Measurements from ENCODE around the gene MEX3A. TPM values are rescaled to one million over a fixed set of nuclear protein-coding genes. Genes with fewer than 3 reads are reported as not detected.
"Not testable (repeated sequence)": the region's sequence is repeated elsewhere in the genome, so short reads cannot be mapped to it uniquely, and the experiment has no call there.

MEX3A gene
- total RNA-seq, 6 experiments from 2014 or later, result 1.4 to 3.1 (median 2.2) TPM

DNA sequence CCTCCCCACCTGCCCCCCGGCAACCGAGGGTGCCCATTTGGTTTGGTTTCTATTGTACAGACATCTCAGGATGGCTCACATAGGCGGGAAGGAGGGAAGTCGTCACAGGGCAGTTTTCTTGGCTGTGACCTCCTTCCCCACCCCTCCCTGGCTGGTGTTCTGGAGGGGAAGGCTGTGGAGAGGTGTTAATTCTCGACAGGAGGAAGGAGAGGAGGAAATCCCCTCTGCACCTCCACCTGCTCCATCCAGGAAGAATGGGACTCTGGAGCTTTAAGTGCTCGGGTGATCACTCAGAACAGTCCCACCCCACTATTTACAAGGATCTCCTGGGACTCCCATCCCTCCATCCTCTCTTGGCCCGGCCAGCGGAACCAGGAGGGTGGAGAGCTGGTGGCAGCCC is 7.6 kb downstream of the MEX3A start:
- Mint-ChIP-seq H3K4me3 (no peak overlapping the region), H3K9me3 (no peaks in the 10 kb centered on the region), H3K4me1 (ENCODE audit: low read depth) (peaks cover 7% of the 10 kb centered on the region; the same call in 1 of the 2 replicates), H3K27ac (no peak overlapping the region), H3K27me3 (ENCODE audit: insufficient read depth) (peaks cover 3% of the 10 kb centered on the region), H3K36me3 (ENCODE audit: low read depth) (no peaks in the 10 kb centered on the region)
- TF ChIP-seq, protein P1, sequence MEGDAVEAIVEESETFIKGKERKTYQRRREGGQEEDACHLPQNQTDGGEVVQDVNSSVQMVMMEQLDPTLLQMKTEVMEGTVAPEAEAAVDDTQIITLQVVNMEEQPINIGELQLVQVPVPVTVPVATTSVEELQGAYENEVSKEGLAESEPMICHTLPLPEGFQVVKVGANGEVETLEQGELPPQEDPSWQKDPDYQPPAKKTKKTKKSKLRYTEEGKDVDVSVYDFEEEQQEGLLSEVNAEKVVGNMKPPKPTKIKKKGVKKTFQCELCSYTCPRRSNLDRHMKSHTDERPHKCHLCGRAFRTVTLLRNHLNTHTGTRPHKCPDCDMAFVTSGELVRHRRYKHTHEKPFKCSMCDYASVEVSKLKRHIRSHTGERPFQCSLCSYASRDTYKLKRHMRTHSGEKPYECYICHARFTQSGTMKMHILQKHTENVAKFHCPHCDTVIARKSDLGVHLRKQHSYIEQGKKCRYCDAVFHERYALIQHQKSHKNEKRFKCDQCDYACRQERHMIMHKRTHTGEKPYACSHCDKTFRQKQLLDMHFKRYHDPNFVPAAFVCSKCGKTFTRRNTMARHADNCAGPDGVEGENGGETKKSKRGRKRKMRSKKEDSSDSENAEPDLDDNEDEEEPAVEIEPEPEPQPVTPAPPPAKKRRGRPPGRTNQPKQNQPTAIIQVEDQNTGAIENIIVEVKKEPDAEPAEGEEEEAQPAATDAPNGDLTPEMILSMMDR (IDR thresholded peaks at IDR 0.05), result no peak
- no peak for DNase-seq

DNA sequence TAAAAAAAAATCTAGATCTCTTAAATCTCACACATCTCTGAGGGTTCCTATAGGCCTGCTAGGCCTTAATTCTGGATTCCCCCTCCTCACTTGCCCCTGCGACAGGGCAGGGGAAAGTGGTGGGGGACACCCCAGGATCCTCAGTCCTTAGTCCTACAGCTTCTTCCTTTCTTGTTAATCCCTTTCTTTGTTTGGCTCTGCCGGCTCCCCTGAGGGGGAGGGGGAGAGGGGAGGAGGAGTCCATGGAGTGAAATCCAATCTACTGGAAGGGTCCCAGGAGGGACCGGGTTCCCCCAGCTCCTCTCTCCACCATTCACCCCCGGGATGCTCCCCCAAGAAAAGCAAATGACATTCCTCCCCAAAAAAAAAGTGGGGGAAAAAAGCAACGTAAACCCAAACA is 8.5 kb downstream of the MEX3A start:
- TF ChIP-seq, protein P1 (IDR thresholded peaks at IDR 0.05), result no peak
- Mint-ChIP-seq H3K27ac (no peak overlapping the region), H3K4me1 (ENCODE audit: low read depth) (peaks cover 7% of the 10 kb centered on the region; the same call in 1 of the 2 replicates), H3K4me3 (no peak overlapping the region), H3K27me3 (ENCODE audit: insufficient read depth) (peaks cover 3% of the 10 kb centered on the region), H3K9me3 (no peaks in the 10 kb centered on the region), H3K36me3 (ENCODE audit: low read depth) (no peaks in the 10 kb centered on the region)
- DNase-seq, result no peak

- Mint-ChIP-seq H3K36me3 (ENCODE audit: low read depth) (no peaks in the 10 kb centered on the region), H3K27me3 (ENCODE audit: insufficient read depth) (peaks cover 3% of the 10 kb centered on the region), H3K27ac (no peak overlapping the region), H3K4me3 (no peak overlapping the region), H3K9me3 (no peaks in the 10 kb centered on the region), H3K4me1 (ENCODE audit: low read depth) (peaks cover 7% of the 10 kb centered on the region; the same call in 1 of the 2 replicates)
- TF ChIP-seq, protein P1 (IDR thresholded peaks at IDR 0.05), result no peak
- DNase-seq, result no peak
These were observed 9.1 kb downstream of the MEX3A start for GRCh38 chr1:156073110-156073687.

DNA sequence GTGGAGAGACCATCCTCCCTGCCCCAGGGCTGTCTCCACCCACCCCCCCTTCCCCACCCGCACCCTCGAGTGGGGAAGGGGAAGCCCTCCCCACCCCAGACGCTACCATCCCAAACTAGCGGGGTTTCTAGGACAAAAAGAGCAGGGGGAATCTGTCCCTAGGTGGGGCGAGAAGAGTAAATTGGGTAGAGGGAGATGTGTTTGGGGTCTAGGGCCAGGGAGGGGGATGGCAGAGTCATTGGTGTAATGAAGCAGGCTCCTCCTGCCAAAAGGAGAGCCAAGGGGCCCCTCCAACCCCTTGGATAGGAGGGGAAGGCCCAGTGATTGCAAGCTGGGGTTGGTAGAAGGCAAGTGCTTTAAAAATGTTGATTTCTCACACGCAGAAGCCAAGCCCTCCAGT is 10.0 kb downstream of the MEX3A start:
- Mint-ChIP-seq H3K36me3 (ENCODE audit: low read depth) (no peaks in the 10 kb centered on the region), H3K4me3 (no peak overlapping the region), H3K4me1 (ENCODE audit: low read depth) (peaks cover 11% of the 10 kb centered on the region), H3K27ac (no peak overlapping the region), H3K27me3 (ENCODE audit: insufficient read depth) (peaks cover 3% of the 10 kb centered on the region), H3K9me3 (no peaks in the 10 kb centered on the region)
- TF ChIP-seq, protein P1 (IDR thresholded peaks at IDR 0.05), result no peak
- no peak for DNase-seq

DNA sequence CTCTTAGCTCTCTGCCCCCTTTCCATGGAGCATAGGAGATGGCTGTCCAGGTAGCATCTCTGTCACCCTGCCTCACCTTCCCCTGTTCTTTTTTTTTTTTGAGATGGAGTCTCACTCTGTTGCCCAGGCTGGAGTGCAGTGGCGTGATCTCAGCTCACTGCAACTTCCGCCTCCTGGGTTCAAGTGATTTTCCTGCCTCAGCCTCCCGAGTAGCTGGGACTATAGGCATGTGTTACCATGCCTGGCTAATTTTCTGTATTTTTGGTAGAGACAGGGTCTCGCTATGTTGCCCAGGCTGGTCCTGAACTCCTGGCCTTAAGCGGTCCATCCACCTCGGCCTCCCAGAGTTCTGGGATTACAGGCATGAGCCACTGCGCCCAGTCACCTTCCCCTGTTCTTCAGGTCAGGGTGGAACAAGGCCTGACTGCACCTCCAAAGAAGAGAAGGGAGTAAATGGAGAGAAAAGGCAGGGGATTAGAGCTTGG is 10.9 kb downstream of the MEX3A start:
- not testable (repeated sequence) for H3K36me3 Mint-ChIP-seq (ENCODE audit: low read depth); H3K4me3 Mint-ChIP-seq; DNase-seq; H3K27me3 Mint-ChIP-seq (ENCODE audit: insufficient read depth); H3K9me3 Mint-ChIP-seq; H3K27ac Mint-ChIP-seq
- peaks cover 13% of the 10 kb centered on the region for H3K4me1 Mint-ChIP-seq (ENCODE audit: low read depth)

GRCh38 chr1:156070548-156070947 is 11.7 kb downstream of the MEX3A start:
- no peak for DNase-seq
- Mint-ChIP-seq H3K27ac (no peak overlapping the region), H3K4me3 (no peak overlapping the region), H3K36me3 (ENCODE audit: low read depth) (no peaks in the 10 kb centered on the region), H3K9me3 (no peaks in the 10 kb centered on the region), H3K4me1 (ENCODE audit: low read depth) (peaks cover 9% of the 10 kb centered on the region), H3K27me3 (ENCODE audit: insufficient read depth) (peaks cover 3% of the 10 kb centered on the region)
- TF ChIP-seq, protein P1 (IDR thresholded peaks at IDR 0.05), result no peak

All from HFFc6 (cell line).